ENCODE results near the gene FGB.

GRCh38 chr4:154578919-154579318 is 16.1 kb downstream of the FGB start:
- TF ChIP-seq POLR2A (IDR thresholded peaks at IDR 0.05) (no peak), POLR2AphosphoS5 (IDR thresholded peaks at IDR 0.05) (no peak)
